Esophagus muscularis mucosa (tissue), 4 donors: Measurements from ENCODE around the gene B2M. TPM values are rescaled to one million over a fixed set of nuclear protein-coding genes. Genes with fewer than 3 reads are reported as not detected.

Source experiments
- DNase-seq: peaks from one replicate; pipeline ENCODE4 v3.0.0-alpha.2; 2017; ENCODE audit errors: extremely low spot score
- H3K27ac ChIP-seq, 4 donors: fragments of 200-600 bp; sonication (generic); replicated peaks in 1 of 4; 1 replicate in 3 of 4; 2 replicates in 1 of 4; pipeline ENCODE4 v1.5.1; 2016 to 2019; ENCODE audit warnings: mild to moderate bottlenecking in 1 of 4
- H3K27me3 ChIP-seq, 4 donors: fragments of 200-600 bp; sonication (generic); one replicate each; pipeline versions ENCODE4 v1.5.1 to v1.6.0; 2016 to 2019
- H3K36me3 ChIP-seq, 4 donors: fragments of 200-600 bp; sonication (generic); one replicate each; pipeline ENCODE4 v1.5.1; 2016 to 2019
- H3K4me1 ChIP-seq, 4 donors: fragments of 200-600 bp; sonication (generic); one replicate each; pipeline ENCODE4 v1.5.1; 2016 to 2019
- H3K4me3 ChIP-seq, 4 donors: fragments of 200-600 bp; sonication (generic); 1 replicate in 2 of 4; 2 replicates in 2 of 4; pipeline ENCODE4 v1.5.1; 2016 to 2019; ENCODE audit warnings: mild to moderate bottlenecking in 4 of 4, moderate library complexity in 1 of 4
- H3K9me3 ChIP-seq, 4 donors: fragments of 200-600 bp; sonication (generic); 1 replicate in 3 of 4; 2 replicates in 1 of 4; pipeline ENCODE4 v1.5.1; 2016 to 2019
- EP300 ChIP-seq: sonication (generic); formaldehyde crosslinking; IDR thresholded peaks from one replicate; pipeline ENCODE4 v1.6.1; 2017; ENCODE audit warnings: antibody characterized with exemption
- POLR2A ChIP-seq: fragments of 450-650 bp; IDR thresholded peaks from one replicate; pipeline ENCODE4 v1.6.1; 2017; ENCODE audit warnings: antibody characterized with exemption, moderate library complexity, mild to moderate bottlenecking, low read depth
- POLR2AphosphoS5 ChIP-seq, 2 donors: sonication (generic); formaldehyde crosslinking; IDR thresholded peaks; one replicate each; pipeline ENCODE4 v1.6.1; 2017; ENCODE audit warnings: antibody characterized with exemption in 2 of 2
- WGBS: methylation state at CpG from one replicate; pipeline ENCODE4 v1.1.5; 2018; 5-methylcytosine and 5-hydroxymethylcytosine counted together
- intact Hi-C: fragments of 100-400 bp; cut with DNase I; formaldehyde crosslinking; loops from one replicate; pipeline ENCODE4 v1.15.1; 2023
- small RNA-seq, 3 donors: library from RNA; depleted of rRNA; stranded (forward); fragments of <200 nt; gene quantifications; one replicate each; pipeline ENCODE3, GENCODE V24; 2016
- total RNA-seq, 4 donors: library from RNA; depleted of rRNA; stranded (reverse); fragments of >200 nt; gene quantifications; one replicate each; pipeline versions ENCODE4 v1.1.0 to v1.2.1, GENCODE V29; 2016
- TF ChIP-seq, protein P1 (sequence below), 3 experiments: fragments of 200-600 bp in 2 of 3; fragments of 450-650 bp in 1 of 3; sonication (generic) in 2 of 3; IDR thresholded peaks; one replicate each; pipeline ENCODE4 v1.5.1; 2017 to 2019; ENCODE audit warnings: antibody characterized with exemption in 3 of 3, mild to moderate bottlenecking in 2 of 3, moderate library complexity in 1 of 3

Gene B2M
- total RNA-seq, 4 donors from 2014 or later, result 1,352 to 2,424 (median 1,510) TPM

DNA sequence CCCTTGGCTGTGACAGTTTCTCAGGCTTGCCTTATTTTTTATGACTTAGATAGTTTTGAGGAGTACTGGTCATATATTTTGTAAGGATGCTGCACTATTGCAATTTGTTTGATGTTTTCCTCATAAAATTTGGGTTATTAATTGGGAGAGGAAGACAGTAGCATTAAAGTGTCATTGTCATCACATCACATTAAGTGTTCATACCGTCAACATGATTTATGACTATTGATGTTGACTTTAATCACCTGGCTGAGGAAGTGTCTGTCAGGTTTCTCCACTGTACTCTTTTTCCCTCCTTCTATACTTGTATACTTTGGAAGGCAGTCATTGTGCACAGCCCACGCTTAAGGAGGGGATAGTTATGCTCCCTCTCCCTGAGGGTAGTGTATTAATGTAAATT, 51.9 kb downstream of the B2M start:
- no peaks in the 10 kb centered on the region for H3K4me1 ChIP-seq
- H3K9me3 ChIP-seq, result no peaks in the 10 kb centered on the region
- no peak for DNase-seq
- no peak overlapping the region for H3K4me3 ChIP-seq
- intact Hi-C loops, result no loop called here
- no peaks in the 10 kb centered on the region for H3K36me3 ChIP-seq
- TF ChIP-seq EP300 (no peak), POLR2A (no peak), POLR2AphosphoS5 (IDR thresholded peaks at IDR 0.05) (no peak)
- TF ChIP-seq, protein P1, sequence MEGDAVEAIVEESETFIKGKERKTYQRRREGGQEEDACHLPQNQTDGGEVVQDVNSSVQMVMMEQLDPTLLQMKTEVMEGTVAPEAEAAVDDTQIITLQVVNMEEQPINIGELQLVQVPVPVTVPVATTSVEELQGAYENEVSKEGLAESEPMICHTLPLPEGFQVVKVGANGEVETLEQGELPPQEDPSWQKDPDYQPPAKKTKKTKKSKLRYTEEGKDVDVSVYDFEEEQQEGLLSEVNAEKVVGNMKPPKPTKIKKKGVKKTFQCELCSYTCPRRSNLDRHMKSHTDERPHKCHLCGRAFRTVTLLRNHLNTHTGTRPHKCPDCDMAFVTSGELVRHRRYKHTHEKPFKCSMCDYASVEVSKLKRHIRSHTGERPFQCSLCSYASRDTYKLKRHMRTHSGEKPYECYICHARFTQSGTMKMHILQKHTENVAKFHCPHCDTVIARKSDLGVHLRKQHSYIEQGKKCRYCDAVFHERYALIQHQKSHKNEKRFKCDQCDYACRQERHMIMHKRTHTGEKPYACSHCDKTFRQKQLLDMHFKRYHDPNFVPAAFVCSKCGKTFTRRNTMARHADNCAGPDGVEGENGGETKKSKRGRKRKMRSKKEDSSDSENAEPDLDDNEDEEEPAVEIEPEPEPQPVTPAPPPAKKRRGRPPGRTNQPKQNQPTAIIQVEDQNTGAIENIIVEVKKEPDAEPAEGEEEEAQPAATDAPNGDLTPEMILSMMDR (IDR thresholded peaks at IDR 0.05), result no peak
- H3K27me3 ChIP-seq, result no peaks in the 10 kb centered on the region
- WGBS, result 78% methylated on average over 2 of the region's 2 CpGs
- H3K27ac ChIP-seq, result no peak overlapping the region

DNA sequence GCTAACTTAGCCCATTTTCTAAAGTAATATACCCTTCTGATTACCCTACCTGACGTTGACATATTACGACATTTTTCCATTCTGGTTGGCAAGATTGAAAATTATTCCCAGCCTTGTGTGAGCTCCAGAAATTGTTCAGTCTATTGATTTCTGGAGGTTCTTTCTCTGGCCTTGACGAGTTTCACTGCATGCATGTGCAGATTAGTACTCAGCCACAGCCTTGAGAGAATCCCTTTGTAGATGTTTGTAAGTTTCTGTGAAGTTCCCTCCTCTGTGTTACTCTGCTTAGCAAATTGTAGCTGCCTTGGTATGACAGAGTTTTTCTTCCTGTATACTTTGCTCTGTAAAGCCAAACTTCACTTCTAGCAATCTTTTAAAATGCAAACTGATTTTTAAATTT, 52.5 kb downstream of the B2M start:
- H3K27me3 ChIP-seq, result no peaks in the 10 kb centered on the region
- intact Hi-C loops, result no loop called here
- H3K27ac ChIP-seq, result no peak overlapping the region
- WGBS, result 65% methylated on average over 3 of the region's 3 CpGs
- TF ChIP-seq, protein P1 (IDR thresholded peaks at IDR 0.05), result no peak
- TF ChIP-seq POLR2AphosphoS5 (IDR thresholded peaks at IDR 0.05) (no peak), POLR2A (no peak), EP300 (no peak)
- H3K4me1 ChIP-seq, result no peaks in the 10 kb centered on the region
- no peaks in the 10 kb centered on the region for H3K36me3 ChIP-seq
- no peak overlapping the region for H3K4me3 ChIP-seq
- DNase-seq, result no peak
- H3K9me3 ChIP-seq, result no peaks in the 10 kb centered on the region

DNA sequence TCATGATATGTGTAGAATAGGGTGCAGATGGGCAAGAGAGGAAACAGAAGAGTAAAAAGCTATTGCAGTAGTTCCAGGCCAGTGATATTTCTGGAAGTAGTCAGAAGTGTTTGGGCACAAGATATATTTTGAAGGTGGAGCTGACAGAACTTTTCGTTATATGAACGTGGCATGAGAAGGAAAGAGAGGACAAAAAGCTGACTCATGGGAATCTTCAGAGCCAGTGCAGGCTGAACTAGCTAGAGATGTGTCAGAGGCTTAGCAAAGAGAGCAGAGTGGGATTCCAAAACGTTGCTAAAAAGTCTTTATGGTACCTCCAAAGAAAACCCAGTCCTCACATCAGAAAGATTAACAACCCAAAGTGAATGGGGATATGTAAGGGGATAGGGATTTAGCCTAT, 53.7 kb downstream of the B2M start:
- DNase-seq, result no peak
- Histone ChIP-seq H3K27me3 (no peaks in the 10 kb centered on the region), H3K4me3 (no peak overlapping the region), H3K36me3 (no peaks in the 10 kb centered on the region), H3K4me1 (no peaks in the 10 kb centered on the region), H3K9me3 (no peaks in the 10 kb centered on the region), H3K27ac (no peak overlapping the region)
- TF ChIP-seq EP300 (no peak), POLR2AphosphoS5 (IDR thresholded peaks at IDR 0.05) (no peak), POLR2A (no peak)
- TF ChIP-seq, protein P1 (IDR thresholded peaks at IDR 0.05), result no peak
- intact Hi-C loops, result no loop called here
- 33% methylated on average over 3 of the region's 3 CpGs for WGBS

Small RNAs within 50 kb of the gene (small RNA-seq; reads per million reads assigned to genes)
- 0 reads per million in 3 donors for gene RF00019

Other genes with a start within 250 kb of the B2M start
- 10 to 100 TPM; 46.2 to 60.6 (median 53.7) TPM for gene EIF3J, start 174.4 kb upstream of the B2M start, total RNA-seq
- 10 to 100 TPM; 40.4 to 80.6 (median 55.2) TPM for gene SPG11, start 47.9 kb upstream of the B2M start, total RNA-seq
- under 1 TPM; 0.19 to 0.50 (median 0.41) TPM for gene PATL2, start 194 bp upstream of the B2M start, total RNA-seq
- 10 to 100 TPM; 20.3 to 23.3 (median 21.9) TPM for gene TRIM69, start 25.0 kb downstream of the B2M start, total RNA-seq
- gene TERB2, start 245.2 kb downstream of the B2M start, total RNA-seq, result not detected